Neural progenitor cell (in vitro differentiated cells): ENCODE results near the gene CATSPERB.

Source experiments
- EZH2 ChIP-seq: fragments of 200-600 bp; sonication (generic); IDR thresholded peaks from 2 replicates; pipeline ENCODE4 v1.6.1; 2017; ENCODE audit warnings: antibody characterized with exemption, mild to moderate bottlenecking, moderate library complexity
- EZH2phosphoT487 ChIP-seq: fragments of 200-600 bp; sonication (generic); IDR thresholded peaks from 2 replicates; pipeline ENCODE4 v1.6.1; 2017; ENCODE audit warnings: antibody characterized with exemption
- TF ChIP-seq, protein P1 (sequence below): fragments of 200-600 bp; sonication (generic); IDR thresholded peaks from 2 replicates; pipeline ENCODE4 v1.5.1; 2017; ENCODE audit warnings: antibody characterized with exemption, mild to moderate bottlenecking

- TF ChIP-seq, protein P1, sequence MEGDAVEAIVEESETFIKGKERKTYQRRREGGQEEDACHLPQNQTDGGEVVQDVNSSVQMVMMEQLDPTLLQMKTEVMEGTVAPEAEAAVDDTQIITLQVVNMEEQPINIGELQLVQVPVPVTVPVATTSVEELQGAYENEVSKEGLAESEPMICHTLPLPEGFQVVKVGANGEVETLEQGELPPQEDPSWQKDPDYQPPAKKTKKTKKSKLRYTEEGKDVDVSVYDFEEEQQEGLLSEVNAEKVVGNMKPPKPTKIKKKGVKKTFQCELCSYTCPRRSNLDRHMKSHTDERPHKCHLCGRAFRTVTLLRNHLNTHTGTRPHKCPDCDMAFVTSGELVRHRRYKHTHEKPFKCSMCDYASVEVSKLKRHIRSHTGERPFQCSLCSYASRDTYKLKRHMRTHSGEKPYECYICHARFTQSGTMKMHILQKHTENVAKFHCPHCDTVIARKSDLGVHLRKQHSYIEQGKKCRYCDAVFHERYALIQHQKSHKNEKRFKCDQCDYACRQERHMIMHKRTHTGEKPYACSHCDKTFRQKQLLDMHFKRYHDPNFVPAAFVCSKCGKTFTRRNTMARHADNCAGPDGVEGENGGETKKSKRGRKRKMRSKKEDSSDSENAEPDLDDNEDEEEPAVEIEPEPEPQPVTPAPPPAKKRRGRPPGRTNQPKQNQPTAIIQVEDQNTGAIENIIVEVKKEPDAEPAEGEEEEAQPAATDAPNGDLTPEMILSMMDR = no peak
- TF ChIP-seq EZH2phosphoT487 (no peak), EZH2 (no peak)
Observed at GRCh38 chr14:91586410-91586809, 145.5 kb downstream of the CATSPERB start.
